NCI-H526 (cell line): ENCODE data around the gene NLRC5.
"Not testable (repeated sequence)": the region's sequence is repeated elsewhere in the genome, so short reads cannot be mapped to it uniquely, and the experiment has no call there.

ENCODE experiments used
- DNase-seq, 2 experiments: peaks; one replicate each; lab custom pipeline; 2025; lab: John Stamatoyannopoulos, UW

Gene NLRC5

DNA sequence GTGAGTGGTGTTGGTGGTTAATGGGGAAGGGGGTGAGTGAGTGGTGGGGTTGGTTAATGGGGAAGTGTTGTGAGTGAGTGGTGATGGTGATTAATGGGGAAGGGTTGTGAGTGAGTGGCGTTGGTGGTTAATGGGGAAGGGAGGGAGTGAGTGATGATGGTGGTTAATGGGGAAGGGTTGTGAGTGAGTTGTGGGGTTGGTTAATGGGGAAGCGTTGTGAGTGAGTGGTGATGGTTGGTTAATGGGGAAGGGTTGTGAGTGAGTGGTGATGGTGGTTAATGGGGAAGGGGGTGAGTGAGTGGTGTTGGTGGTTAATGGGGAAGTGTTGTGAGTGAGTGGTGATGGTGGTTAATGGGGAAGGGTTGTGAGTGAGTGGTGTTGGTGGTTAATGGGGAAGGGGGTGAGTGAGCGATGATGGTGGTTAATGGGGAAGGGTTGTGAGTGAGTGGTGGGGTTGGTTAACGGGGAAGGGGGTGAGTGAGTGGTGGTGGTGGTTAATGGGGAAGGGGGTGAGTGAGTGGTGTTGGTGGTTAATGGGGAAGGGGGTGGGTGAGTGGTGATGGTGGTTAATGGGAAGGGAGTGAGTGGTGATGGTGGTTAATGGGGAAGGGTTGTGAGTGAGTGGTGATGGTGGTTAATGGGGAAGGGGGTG lies 81.8 kb downstream of the NLRC5 start:
- DNase-seq, result not testable (repeated sequence)

DNA sequence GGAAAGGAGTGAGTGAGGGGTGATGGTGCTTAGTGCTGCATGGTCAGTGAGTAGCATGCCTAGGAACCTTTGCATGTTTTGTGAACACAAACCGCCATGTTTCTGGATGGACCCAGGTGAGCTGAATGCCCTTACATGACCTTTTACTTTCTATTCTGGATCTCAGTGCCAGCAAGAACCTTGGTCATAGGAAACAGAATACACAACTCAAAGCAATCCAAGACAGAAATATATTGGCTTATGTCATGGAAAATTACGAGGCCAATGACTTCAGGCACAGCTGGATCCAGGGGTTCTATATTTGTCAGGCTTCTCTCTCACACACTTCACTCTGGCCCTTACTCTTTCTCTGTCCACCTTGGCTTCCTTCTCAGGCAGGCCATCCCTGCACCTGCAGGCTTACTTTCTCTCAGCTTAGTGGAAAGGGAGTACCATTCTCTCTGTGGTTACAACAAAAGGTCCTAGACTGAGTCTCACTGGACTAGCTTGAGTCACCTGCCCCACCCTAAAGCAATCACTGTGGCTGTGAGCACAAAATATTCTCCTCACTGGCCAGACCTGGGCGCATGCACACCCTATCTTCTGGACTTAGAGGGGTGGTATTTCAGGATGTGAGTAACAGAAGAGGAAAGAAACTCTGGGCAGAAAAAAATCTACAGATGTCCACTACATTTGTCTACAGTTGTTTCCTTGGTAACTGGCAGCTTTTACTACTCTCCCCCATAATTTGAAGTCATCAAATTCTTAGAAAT lies 82.7 kb downstream of the NLRC5 start:
- no peak for DNase-seq

DNA sequence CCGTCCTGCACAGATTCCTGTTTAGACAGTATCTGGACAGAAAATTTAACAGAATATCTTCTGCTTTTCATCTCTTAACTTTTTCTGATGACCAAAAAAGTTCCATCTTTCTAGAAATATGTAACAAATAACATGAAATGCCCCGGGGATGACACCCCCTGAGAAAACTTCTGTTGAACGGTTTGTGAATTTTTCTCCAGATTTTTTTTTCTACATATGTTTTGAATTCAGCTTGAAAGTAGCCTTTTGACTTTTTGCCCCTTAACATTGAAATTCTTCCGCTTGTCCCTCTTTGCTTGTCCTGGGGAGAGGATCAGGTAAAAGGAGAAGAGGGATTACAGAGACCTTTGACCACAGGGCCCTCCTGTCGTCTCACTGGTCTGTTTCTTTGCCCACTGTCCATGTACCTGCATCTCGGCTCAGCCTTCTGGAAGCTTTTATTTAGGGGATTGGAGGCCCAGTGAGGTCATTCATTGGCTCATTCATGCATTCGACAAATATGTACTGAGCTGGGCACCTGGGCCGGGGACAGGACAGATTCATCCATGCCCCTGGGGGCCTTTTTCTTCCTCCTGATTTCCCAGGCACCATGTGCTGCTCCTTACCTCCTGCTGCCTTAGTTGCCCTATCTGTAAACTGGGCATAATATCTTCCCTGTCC lies 83.4 kb downstream of the NLRC5 start:
- DNase-seq, result no peak

DNA sequence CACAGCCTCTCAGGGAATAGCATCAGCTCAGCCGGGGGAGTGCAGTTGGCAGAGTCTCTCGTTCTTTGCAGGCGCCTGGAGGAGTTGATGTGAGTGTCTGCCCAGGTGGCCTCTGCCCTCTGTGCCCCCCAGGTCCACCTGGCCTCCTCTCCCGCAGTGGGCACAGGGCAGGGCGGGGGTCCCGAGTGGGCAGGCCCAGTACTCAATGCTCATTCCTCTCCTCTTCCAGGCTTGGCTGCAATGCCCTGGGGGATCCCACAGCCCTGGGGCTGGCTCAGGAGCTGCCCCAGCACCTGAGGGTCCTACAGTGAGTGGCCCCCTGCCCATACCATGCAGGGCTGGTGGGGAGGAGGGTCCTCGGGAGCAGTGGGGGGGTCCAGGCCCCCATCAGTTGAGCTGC lies 88.4 kb downstream of the NLRC5 start:
- no peak for DNase-seq

DNA sequence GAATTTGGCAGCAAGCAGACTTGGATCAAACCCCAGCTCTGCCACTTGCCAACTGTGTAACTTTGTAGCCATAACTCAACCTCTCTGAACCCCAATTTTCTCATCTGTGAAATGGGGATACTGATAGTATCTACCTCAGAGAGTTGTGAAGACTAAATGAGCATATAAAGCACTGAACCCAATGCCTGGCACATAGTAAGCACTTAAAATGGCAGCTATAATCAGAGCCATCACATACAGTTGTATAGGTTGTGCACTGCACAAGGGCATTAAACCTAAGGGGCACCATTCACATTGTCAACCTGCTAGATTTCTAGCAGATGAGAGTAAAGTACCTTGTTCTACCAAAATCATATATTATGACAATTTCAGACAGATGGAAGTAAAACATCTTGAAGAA lies 92.4 kb downstream of the NLRC5 start:
- DNase-seq, result no peak

DNA sequence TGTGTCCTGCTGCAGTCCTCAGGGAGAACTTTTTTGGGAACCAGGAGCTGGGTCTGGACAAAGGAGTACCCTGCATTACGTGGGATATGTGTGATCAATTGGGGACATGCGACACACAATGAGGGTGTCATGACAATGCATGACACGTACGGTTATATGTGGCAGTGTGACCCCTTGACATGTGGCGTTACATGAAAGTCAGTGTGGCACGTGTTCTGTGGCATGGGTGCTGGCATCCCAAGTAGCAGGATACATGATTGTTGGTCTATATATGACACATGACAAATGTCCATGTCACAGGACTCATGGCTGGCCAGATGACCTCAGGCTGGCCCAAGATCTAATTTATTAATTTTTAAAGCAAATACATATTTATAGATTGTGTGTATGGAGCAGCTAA lies 93.3 kb downstream of the NLRC5 start:
- no peak for DNase-seq

DNA sequence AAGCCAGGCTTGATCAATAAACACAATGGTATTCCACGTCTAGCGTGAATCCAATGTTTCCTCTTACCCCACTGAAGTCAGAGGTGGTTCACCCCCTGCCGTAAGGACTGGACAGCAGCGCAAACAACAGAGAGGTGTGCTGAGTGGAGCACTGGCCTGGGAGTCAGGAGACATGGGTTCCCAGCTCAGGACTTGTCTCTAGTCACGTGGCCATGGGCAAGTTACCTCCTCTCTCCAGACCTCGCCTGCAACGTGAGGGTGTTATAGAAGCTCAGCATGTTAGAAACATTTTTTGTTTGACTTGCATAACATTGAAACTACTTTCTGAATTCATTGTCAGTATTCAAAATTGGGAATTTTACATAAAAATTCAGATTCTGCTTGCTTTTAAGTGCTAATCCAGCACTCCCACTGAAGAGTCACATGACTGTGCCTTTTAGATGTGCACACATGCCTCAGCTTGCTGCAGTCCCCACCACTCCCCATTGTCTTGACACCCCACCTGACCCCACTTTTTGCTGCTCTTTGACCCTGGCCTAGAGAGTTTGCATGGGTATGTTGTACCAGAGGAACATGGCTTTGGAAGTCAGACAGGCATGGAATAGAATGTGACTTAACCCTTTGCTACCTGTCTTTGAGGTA lies 94.2 kb downstream of the NLRC5 start:
- no peak for DNase-seq

DNA sequence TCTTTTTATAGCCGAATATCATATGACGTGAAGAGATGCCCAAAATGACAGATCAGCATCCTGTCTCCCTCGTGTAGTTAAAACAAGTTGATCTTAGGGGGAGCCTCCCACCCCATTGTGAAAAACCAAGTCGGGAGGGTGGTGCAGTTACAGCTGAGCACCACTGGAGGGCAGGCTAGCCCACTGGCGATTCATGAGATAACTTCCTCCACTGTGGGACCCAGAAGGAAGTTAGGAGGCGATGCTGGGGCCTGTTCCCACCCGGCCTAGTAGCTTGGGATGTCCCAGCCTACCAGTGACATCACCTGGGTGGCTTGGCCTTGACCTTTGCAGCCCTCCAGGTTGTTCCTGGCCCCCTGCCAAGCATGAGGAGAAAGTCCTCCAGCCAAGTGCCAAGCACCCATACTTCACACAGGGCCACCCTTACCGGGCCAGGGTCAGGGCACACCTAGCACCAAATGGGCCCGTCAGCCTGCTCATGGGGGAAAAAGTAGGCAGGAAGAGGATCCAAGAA lies 95.0 kb downstream of the NLRC5 start:
- peak in 1 of 2 experiments; percentile 68 for DNase-seq

DNA sequence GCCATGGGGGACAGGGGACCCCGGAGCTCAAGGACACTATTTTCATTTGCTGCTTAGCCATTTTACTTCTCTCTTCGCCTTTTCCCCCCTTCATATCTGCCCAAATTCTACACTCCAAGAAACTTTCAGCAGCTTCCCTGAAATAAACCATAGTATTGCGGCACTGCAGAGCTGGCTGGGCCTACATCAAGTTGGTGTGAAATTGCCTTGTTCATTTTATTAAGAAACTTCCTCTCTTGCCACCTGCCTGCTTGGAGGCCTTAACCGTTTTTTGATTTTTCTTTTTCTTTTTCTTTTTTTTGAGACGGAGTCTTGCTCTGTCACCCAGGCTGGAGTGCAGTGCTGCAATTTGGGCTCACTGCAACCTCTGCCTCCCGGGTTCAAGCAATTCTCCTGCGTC lies 95.6 kb downstream of the NLRC5 start:
- no peak for DNase-seq

DNA sequence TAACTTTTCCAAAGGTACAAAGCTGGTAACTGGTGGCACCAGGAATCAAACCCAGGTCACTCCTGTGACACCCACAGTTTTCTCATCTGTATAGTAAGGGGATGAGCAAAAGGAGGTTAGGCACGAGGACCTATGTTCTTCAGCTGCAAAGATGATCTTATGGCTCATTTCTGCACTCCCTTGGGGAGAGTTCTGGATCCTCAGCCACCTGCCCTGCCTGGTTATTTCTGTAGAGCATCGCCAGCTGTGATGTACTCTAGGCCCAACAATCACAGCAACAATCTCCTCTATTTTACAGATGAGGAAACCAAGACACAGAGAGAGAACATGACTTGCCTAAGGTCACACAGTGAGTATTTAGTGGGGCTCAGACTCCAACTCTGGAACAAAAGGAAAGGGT lies 97.6 kb downstream of the NLRC5 start:
- no peak for DNase-seq

DNA sequence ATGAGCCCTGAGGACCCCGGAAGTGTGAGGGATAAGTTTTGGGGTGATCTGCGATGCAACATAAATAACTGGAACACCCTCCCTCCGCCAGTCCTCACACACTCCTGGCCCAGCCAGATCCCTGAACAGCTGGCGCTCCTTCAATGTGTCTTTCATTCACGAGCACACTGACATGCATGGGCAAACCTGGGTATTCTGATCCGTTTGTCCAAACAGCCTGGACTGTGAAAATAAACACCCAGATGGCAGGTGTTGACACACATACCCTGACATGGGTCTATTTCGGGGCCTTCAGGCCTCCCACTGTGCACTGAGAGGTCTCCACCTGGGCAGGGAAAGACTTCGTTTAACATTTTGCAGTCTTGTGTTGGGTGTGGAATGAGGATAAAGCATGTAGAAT lies 100.0 kb downstream of the NLRC5 start:
- peak in 1 of 2 experiments; percentile 42 for DNase-seq

DNA sequence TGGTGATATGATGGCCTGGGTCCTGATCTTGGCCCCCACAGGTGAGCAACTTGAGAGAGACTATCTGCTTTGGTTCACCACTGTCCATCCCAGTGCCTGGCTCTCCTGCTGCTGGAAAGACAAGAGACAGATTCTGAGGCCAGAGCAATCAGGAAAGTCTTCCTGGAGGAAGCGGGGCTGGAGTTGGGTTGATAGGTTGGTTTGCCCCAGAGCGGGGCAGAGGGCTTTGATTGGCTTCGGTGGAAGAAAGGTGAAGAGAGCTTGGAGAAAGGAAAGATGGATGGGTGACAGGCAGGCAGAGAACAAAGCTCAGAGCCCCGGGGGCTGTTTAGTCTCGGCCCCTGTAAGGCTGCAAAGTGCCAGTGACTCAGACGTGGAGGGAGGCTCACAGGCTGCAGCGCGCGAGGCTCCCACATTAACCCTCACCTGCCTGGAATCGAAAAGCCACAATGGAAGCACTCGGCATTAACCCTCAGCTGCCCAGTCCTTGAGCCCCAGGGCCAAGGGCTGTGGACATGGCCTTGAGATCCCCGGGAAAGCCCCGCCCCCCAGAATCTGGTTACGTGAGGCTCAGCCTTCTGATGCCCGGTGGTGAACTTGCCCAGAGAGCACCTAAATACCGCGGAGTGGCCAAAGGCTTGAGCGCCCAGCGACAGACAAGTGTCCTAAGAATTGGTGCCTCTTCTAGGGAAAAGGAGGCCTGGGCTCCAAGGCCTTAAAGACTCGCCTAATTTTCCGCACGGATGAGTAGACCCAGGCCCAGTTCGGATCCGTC lies 102.0 kb downstream of the NLRC5 start:
- peak in 1 of 2 experiments; percentile 22 for DNase-seq

DNA sequence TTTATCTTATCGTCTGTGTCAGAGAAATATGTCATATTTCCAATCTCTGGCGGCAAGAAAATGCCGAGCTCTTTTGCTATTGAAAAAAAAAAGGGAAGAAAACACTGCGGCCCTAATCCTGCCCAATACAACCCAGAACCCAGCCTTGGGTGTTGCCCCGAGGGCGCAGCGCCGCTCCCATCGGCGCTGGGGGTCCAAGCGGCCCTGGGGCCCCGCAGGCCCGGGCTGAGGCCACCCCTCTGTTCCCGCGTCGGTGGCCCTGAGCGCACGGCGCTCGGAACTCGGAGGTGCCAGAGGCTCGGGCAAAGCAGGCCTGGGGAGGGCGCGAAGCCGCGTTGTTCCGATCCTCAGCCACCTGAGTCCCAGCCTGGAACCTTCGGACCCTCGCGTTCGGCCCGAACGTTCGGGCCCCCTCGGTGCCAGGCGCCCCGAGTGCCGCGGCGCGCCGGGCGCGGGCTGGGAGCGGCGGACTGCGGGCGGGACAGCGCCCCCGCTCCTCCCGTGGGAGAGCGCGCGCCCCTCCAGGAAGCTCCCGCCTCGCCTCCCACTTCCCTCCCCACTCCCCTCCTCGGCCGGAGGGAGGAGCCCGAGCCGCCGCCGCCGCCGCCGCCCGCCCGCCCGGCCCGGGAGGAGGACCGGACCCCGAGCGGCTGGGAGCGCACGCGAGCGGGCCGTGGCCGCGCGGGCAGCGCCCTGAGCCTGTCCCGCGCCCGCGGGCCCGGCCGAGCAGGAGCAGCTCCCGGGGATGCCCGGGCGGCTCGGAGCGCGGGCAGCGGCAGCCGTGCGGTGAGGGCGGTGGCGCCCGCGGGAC lies 102.8 kb downstream of the NLRC5 start, which contains the start of gene CPNE2:
CPNE2 (plus strand) TSS at position 609 of the 811 bp plus-strand sequence. CDS start 18,160 bp downstream, outside the sequence.
- DNase-seq, result peak in 1 of 2 experiments; percentile 68

DNA sequence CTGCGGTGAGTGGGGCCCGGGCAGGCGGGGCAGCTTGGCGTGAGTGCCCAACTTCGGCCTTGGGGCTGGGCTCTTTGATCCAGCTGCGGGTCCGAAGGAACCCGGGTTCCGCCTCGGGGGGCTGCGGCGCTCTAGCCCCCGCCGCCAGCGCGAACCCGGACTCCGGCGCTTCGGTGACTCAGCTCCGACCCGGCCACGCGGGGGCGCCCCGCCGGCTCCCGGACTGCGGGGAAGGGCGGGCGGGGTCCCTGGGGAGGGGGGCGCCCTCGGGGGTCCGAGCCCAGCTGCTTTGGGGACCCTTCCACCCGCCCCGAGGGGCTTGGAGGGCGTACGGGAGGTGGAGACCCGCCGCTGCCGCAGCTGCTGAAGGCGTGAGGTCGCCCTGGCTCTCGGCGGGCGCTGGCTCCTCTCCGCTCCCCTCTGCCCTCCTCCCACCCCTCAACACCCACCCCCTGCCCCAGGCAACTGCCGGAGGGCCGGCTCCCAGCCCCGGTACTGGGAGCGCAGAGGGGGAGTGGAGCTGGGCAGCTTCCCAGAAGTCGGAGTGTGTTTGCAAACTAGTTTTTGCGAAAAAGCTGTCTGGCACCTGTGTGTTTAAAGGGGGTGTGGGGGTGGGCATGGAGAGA lies 103.5 kb downstream of the NLRC5 start:
- DNase-seq, result peak in 1 of 2 experiments; percentile 56

DNA sequence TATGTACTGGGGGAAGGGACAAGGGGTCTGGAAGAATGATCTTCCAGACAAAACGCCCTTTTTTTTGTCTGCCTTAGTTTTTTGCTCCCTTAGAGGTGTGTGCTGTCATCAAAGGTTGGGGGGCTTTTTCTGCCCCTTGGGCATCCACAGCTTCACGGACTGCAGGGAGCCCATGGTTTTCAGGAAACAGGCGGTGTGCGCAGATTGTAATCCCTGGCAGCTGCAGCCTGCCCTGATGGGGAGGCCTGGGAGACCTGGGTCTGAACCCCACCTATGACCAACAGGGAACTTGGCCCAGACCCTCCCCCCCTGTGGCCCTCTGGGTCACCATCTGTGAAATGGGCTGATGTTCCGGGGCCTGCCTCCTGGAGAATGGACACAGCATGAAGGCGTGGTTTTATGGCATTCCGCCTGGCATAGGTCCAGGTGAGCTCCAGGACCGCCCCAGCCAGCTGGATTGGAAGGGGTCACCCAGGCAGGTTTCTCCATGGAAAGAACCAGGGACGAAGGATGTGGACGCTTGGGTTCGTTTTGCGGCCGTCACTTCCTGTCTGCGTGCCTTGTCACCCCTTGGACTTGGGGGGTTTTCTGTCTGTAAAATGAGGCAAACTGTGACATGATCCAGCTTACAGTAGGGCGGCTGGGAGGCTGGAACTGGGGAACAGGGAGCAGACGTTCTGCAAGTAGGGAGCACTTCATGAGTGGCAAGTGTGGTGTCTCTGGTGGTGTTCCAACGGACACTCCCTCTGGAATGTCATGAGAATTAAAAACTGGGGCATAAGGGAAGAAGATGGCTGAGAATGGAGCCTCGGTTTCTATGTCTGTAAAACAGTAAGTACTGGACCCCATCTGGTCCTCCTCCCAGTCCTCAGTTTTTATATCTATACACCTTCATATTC lies 104.6 kb downstream of the NLRC5 start:
- no peak for DNase-seq

DNA sequence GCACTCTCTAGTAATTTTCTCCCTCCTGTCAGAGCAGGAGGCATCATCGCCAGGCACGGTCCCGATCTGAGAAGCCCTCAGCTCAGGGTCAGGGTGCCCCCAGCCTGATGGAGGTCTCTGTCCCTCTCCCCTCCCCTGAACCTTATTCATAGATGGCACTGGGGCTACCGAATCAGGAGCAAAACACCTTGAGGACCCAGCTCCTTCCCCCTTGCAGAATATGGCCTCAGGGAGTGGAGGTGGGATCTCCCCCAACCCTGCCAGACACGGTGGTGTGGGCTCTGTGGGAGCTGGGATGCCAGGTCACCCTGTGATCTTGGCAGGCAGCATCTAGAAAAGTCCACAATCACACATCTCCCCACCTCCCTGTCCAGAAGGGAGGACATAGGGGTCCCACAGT lies 105.6 kb downstream of the NLRC5 start:
- no peak for DNase-seq

DNA sequence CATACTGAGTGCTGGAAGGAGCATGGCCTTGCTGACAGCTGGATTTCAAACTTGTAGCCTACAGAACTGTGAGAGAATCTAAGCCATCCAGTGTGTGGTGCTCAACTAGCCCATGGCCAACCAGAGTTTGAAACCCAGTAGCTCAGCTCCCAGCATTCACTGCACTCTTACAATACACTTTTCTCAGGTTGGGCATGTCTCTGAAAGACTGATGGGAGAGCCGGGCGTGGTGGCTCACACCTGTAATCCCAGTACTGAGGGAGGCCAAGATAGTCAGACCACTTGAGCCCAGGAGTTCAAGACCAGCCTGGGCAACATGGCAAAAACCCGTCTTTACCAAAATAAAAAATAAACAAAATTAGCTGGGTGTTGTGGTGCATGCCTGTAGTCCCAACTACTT lies 106.8 kb downstream of the NLRC5 start:
- no peak for DNase-seq

DNA sequence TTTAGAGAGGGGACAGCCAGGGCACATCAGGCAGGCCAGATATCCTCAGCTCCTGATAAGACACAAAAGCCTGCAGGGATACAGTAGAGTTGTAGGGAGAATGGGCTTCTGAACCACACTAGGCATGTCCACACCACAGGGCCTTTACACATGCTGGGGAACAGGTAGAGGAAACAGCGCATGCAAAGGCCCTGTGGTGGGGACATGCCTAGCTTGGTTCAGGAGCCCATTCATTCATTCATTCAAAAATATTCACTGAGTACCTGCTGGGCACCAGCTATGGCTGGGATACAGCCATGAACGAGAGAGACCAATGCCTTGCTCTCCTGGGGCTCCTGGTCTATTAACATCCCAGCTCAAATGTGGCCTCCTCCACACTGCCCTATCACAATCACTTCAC lies 107.4 kb downstream of the NLRC5 start:
- DNase-seq, result no peak

DNA sequence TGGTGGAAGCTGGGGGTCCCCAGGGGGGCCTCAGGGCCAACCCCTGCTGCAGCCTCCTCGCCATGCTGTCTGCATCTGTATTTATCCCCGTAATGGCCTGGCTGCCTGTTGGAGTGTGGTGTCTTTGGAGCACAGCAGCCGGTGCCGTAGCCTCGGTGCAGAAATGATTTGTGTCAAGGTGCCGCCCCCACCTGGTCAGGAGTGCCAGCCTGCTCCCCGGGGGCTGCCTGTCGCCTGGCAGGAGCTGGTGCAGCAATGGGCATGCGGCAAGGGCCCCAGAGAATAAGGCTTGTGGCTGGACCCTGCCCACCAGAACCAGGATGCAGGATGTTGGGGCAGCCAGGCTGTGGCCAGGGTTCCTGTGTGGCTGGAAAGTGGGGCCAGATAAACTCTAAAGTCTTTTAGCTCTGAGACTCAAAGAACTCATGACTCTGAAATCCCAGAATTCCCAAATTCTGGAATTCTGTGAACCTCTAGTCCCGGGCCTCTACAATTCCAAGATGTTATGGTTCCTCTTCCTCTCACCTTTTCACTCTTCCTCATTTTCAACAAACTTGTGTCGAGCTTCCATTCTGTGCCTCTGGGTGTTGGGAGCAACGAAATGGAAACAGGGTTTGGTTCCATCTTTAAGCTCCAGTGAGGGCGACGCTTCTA lies 109.0 kb downstream of the NLRC5 start:
- peak in 1 of 2 experiments; percentile 13 for DNase-seq
